Gastrocnemius medialis (tissue), 4 donors: ENCODE data around the gene HNRNPUL1. TPM values are rescaled to one million over a fixed set of nuclear protein-coding genes. Genes with fewer than 3 reads are reported as not detected.

Experiments used
- ATAC-seq, 2 donors: fragments of 150-250 bp; one replicate each; pipeline ENCODE4 v1.9.1; 2016
- DNase-seq, 2 donors: peaks; one replicate each; pipeline ENCODE4 v3.0.0-alpha.2; 2019
- H3K27ac ChIP-seq, 4 donors: fragments of 200-600 bp; sonication (generic); 1 replicate in 1 of 4; 2 replicates in 3 of 4; pipeline ENCODE4 v1.5.1; 2016 to 2018; ENCODE audit warnings: mild to moderate bottlenecking in 2 of 4, moderate library complexity in 1 of 4
- H3K27me3 ChIP-seq, 3 donors: fragments of 200-600 bp; sonication (generic) in 2 of 3; 1 replicate in 1 of 3; 2 replicates in 2 of 3; pipeline versions ENCODE4 v1.5.1 to v1.6.0; 2016 to 2019; ENCODE audit warnings: mild to moderate bottlenecking in 1 of 3, moderate library complexity in 1 of 3
- H3K36me3 ChIP-seq, 2 donors: fragments of 200-600 bp; sonication (generic) in 1 of 2; one replicate each; pipeline ENCODE4 v1.5.1; 2017 to 2018
- H3K4me1 ChIP-seq, 2 donors: fragments of 200-600 bp; sonication (generic) in 1 of 2; one replicate each; pipeline ENCODE4 v1.5.1; 2016 to 2017; ENCODE audit warnings: mild to moderate bottlenecking in 2 of 2
- H3K4me3 ChIP-seq, 4 donors: fragments of 200-600 bp; sonication (generic) in 3 of 4; 1 replicate in 1 of 4; 2 replicates in 3 of 4; pipeline ENCODE4 v1.5.1; 2016 to 2019; ENCODE audit warnings: mild to moderate bottlenecking in 2 of 4
- H3K9me3 ChIP-seq, 3 donors: fragments of 200-600 bp; sonication (generic) in 2 of 3; 1 replicate in 1 of 3; 2 replicates in 2 of 3; pipeline ENCODE4 v1.5.1; 2016 to 2019
- POLR2A ChIP-seq, 2 donors: fragments of 450-650 bp; IDR thresholded peaks; one replicate each; pipeline ENCODE4 v1.6.1; 2017; ENCODE audit warnings: antibody characterized with exemption in 2 of 2, mild to moderate bottlenecking in 2 of 2, moderate library complexity in 2 of 2
- in situ Hi-C, 4 donors: fragments of 200-750 bp; cut with MboI; loops; one replicate each; pipeline versions ENCODE4 v1.15.0 to v1.8.0; 2017; ENCODE audit warnings: low sequenced_read_pairs in 4 of 4
- intact Hi-C: fragments of 100-400 bp; cut with DNase I; formaldehyde crosslinking; loops from one replicate; pipeline ENCODE4 v1.15.1; 2023; ENCODE audit warnings: low total_unique reads
- total RNA-seq, 4 donors: library from RNA; depleted of rRNA; stranded (reverse); fragments of >200 nt; gene quantifications; one replicate each; pipeline versions ENCODE4 v1.1.0 to v1.2.3, GENCODE V29; 2016
- TF ChIP-seq, protein P1 (sequence below), 5 experiments: fragments of 450-650 bp in 3 of 5; fragments of 200-600 bp in 2 of 5; sonication (generic) in 2 of 5; IDR thresholded peaks in 4 of 5; conservative IDR thresholded peaks in 1 of 5; 1 replicate in 4 of 5; 2 replicates in 1 of 5; pipeline ENCODE4 v1.5.1; 2016 to 2019; ENCODE audit warnings: antibody characterized with exemption in 5 of 5, mild to moderate bottlenecking in 3 of 5, moderate library complexity in 3 of 5

Gene HNRNPUL1
- total RNA-seq, 4 donors from 2014 or later, result 49.5 to 101 (median 92.4) TPM

DNA sequence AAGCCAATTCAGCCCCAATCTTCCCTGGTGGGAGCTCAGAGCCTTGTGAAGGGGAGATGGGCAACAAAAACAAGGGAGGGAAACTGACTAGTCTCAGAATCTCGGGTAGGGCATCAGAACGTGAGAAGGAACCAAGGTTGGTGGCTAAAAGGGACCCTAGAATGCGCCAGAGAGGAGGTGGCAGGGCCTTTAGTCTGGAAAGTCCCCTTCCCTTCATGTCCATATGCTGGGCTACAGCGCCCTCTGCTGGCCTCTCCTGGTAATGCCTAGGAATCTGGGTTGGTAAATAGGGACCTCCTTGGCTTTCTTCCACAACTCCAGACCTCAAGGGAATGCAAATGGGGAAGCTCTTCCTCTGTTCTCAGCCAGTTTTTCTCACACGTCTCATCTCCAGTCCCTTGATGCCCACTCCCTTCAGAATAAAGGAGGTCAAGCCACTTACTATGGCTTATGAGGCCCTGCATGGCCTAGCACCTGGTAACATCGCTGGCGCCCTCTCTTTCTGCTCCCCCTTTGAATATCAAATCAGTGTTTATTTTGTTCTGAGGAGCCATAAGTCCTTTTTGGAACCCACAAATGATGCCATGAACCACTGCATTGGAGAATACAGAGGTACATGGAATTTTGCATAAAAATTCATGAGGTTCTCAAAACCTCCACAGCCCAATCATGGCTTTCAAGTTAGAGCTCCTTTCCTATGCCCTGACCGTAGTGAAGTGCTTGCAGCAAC lies 44.4 kb downstream of the HNRNPUL1 start:
- peak; percentile 60 to 67 for ATAC-seq

DNA sequence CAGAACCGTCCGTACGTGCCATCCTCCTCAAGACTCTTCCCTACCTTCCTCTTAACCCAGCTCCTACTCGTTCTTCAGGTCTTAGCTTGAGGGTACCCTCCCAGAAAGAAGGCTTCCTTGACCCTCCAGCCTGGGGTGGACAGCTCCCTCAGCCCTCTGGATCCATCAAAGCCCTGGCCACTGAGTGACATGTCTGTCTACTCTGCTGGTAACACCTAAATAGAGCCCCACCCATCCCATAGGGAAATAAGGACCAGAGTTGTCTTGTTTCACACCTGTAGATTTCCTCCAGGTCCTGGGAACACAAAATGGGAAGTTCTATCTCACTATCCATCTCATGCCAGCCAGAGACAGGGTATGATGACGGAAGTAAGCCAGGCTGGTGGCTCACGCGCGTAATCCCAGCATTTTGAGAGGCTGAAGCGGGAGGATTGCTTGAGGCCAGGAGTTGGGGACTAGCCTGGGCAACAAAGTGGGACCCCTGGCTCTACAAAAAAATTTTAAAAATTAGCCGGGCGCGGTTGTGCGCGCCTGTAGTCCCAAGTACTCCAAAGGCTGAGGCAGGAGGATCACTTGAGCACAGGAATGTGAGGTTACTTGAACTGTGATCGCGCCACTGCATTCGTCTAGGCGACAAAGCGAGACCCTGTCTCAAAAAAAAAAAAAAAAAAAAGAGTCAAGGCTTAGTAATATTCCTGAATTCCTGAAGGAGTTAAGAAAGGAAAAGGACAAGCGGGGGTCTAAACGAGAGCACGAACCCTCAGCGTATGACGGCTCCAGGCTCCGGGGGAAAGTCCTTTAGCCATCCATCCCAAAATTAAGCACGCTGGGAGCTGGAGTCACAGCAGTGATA lies 45.2 kb downstream of the HNRNPUL1 start:
- in situ Hi-C loops (loop anchor here in 1 of 4 donors (5.0 kb wide), 2 partner anchors 42 to 102 kb away; no protein-coding TSS in a partner anchor), intact Hi-C loops (no loop called here)
- Histone ChIP-seq H3K4me3 (peak overlapping the region; percentile 62 to 80 (median 73)), H3K9me3 (no peaks in the 10 kb centered on the region), H3K36me3 (peaks cover 0 to 50% of the 10 kb centered on the region in 2 donors), H3K4me1 (peaks cover 35 to 42% of the 10 kb centered on the region in 2 donors), H3K27ac (peak overlapping the region; percentile 88 to 95 (median 93)), H3K27me3 (no peaks in the 10 kb centered on the region)
- TF ChIP-seq, protein P1, sequence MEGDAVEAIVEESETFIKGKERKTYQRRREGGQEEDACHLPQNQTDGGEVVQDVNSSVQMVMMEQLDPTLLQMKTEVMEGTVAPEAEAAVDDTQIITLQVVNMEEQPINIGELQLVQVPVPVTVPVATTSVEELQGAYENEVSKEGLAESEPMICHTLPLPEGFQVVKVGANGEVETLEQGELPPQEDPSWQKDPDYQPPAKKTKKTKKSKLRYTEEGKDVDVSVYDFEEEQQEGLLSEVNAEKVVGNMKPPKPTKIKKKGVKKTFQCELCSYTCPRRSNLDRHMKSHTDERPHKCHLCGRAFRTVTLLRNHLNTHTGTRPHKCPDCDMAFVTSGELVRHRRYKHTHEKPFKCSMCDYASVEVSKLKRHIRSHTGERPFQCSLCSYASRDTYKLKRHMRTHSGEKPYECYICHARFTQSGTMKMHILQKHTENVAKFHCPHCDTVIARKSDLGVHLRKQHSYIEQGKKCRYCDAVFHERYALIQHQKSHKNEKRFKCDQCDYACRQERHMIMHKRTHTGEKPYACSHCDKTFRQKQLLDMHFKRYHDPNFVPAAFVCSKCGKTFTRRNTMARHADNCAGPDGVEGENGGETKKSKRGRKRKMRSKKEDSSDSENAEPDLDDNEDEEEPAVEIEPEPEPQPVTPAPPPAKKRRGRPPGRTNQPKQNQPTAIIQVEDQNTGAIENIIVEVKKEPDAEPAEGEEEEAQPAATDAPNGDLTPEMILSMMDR (IDR thresholded peaks at IDR 0.05 in 4 of 5, conservative IDR thresholded peaks at IDR 0.05 in 1 of 5), result no peak
- no peak for TF ChIP-seq POLR2A (IDR thresholded peaks at IDR 0.05)
- ATAC-seq (peak; percentile 13 to 14), DNase-seq (no peak)

More for the DNA sequence above, 44.4 kb downstream of the HNRNPUL1 start:
- Histone ChIP-seq H3K4me1 (peaks cover 35 to 42% of the 10 kb centered on the region in 2 donors), H3K27ac (peak overlapping the region; percentile 88 to 95 (median 93)), H3K4me3 (peak overlapping the region; percentile 62 to 80 (median 73)), H3K9me3 (no peaks in the 10 kb centered on the region), H3K27me3 (no peaks in the 10 kb centered on the region), H3K36me3 (peaks cover 0 to 52% of the 10 kb centered on the region in 2 donors)
- in situ Hi-C loops, result no loop called here
- TF ChIP-seq POLR2A (IDR thresholded peaks at IDR 0.05), result peak in 1 of 2 donors; percentile 15
- TF ChIP-seq, protein P1 (IDR thresholded peaks at IDR 0.05 in 4 of 5, conservative IDR thresholded peaks at IDR 0.05 in 1 of 5), result peak; percentile 96 to 99 (median 98)
- intact Hi-C loops, result loop anchor here (1.0 kb wide), 4 partner anchors 9 to 181 kb away; no protein-coding TSS in a partner anchor
- DNase-seq, result peak; percentile 77 to 92

DNA sequence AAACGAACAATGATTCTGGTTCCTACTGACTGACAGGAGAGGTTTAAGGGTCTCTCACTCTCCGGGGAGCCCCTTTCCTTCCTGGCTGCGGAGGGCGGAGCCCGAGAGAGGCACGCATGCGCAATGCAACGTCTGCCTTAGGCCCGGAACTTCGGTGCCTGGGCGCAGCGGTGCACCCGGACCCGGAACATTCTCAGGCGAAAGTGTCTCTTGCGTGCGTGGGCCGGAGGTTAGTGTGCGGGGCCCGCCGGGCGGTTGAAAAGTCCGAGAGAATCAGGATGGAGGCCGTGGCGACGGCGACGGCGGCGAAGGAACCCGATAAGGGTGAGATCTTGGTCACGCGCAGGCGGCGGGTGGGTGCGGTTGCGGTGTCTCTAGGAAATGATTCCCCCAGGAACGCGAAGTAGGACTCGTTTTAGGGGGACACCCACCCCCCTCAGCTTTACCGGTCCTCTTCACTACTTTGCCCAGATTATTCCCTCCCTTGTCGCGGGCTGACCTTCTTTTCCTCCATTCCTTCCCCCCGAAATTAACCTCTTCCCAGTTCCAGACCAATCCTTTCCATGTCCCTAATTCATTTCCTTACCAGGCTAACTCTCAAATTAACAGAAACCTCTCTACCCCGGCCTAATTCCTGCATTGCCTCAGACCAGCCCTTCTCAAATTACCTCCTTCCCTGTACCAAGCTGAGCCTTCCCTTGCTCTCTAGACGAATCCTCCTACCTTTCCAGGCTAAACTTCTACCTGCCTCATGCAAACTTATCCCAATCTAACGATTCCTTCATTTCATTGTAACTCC lies 46.1 kb downstream of the HNRNPUL1 start, which contains the start of gene CCDC97:
Gene CCDC97, plus strand, starts transcription at position 140 of the 799 bp plus-strand sequence. Its CDS starts 139 bp downstream, at position 279.
- peaks cover 0 to 42% of the 10 kb centered on the region in 2 donors for H3K36me3 ChIP-seq
- DNase-seq (peak; percentile 72 to 82), ATAC-seq (peak; percentile 76 to 78)
- peak within 1 kb of the TSS; percentile 88 to 95 (median 93) for H3K27ac ChIP-seq
- intact Hi-C loops, result no loop called here
- in situ Hi-C loops, result loop anchor here in 1 of 4 donors (5.0 kb wide), 2 partner anchors 43 to 103 kb away; no protein-coding TSS in a partner anchor
- TF ChIP-seq, protein P1 (IDR thresholded peaks at IDR 0.05 in 4 of 5, conservative IDR thresholded peaks at IDR 0.05 in 1 of 5), result peak in 2 of 5 experiments; percentile 23 to 36
- TF ChIP-seq POLR2A (IDR thresholded peaks at IDR 0.05), result peak; percentile 65 to 72
- H3K27me3 ChIP-seq, result no peaks in the 10 kb centered on the region
- H3K4me1 ChIP-seq, result peaks cover 35 to 42% of the 10 kb centered on the region in 2 donors
- no peaks in the 10 kb centered on the region for H3K9me3 ChIP-seq
- H3K4me3 ChIP-seq, result peak within 1 kb of the TSS; percentile 62 to 80 (median 73)

DNA sequence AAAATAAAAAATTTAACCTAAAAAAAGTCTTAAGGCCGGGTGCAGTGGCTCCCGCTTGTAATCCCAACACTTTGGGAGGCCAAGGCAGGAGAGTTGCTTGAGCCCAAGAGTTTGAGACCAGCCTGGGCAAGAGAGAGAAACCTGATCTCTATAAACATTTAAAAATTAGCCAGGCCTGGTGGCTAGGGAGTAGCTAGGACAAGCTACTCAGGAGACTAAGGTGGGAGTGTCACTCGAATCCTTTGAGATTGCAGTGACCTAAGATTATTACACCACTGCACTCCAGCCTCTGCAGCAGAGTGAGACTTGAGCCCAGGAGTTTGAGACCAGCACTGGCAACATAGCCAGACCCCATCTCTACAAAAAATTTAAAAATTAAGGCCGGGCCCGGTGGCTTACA lies 46.9 kb downstream of the HNRNPUL1 start:
- peak overlapping the region; percentile 62 to 80 (median 73) for H3K4me3 ChIP-seq
- TF ChIP-seq, protein P1 (IDR thresholded peaks at IDR 0.05 in 4 of 5, conservative IDR thresholded peaks at IDR 0.05 in 1 of 5), result no peak
- TF ChIP-seq POLR2A (IDR thresholded peaks at IDR 0.05), result no peak
- in situ Hi-C loops (loop anchor here in 1 of 4 donors (5.0 kb wide), 2 partner anchors 44 to 104 kb away; no protein-coding TSS in a partner anchor), intact Hi-C loops (loop anchor here (1.0 kb wide), 1 partner anchor 13 kb away; no protein-coding TSS in a partner anchor)
- no peak for DNase-seq
- H3K4me1 ChIP-seq, result peaks cover 35 to 42% of the 10 kb centered on the region in 2 donors
- H3K27ac ChIP-seq, result peak overlapping the region; percentile 88 to 95 (median 93)
- H3K36me3 ChIP-seq, result peaks cover 0 to 42% of the 10 kb centered on the region in 2 donors
- H3K27me3 ChIP-seq, result no peaks in the 10 kb centered on the region
- H3K9me3 ChIP-seq, result no peaks in the 10 kb centered on the region
- no peak for ATAC-seq
